NB4 (cell line): ENCODE results near the gene OPALIN.

Experiments
- DNase-seq: peaks from one replicate; pipeline ENCODE4 v3.0.0; 2010; ENCODE audit warnings: low read depth
- H3K4me3 ChIP-seq: one replicate; pipeline ENCODE4 v1.5.1; 2011; ENCODE audit warnings: mild to moderate bottlenecking, low read depth, low read length, moderate library complexity
- MYC ChIP-seq: IDR thresholded peaks from 2 replicates; pipeline ENCODE4 v1.6.1; 2011; ENCODE audit warnings: low read depth, low read length
- POLR2A ChIP-seq: IDR thresholded peaks from 2 replicates; pipeline ENCODE4 v1.6.1; 2011; ENCODE audit warnings: mild to moderate bottlenecking; ENCODE audit not compliant: insufficient read length; ENCODE audit errors: extremely low read depth
- TF ChIP-seq, protein P1 (sequence below): IDR thresholded peaks from 2 replicates; pipeline ENCODE4 v1.6.1; 2011; ENCODE audit warnings: low read depth, low read length

Gene OPALIN

DNA sequence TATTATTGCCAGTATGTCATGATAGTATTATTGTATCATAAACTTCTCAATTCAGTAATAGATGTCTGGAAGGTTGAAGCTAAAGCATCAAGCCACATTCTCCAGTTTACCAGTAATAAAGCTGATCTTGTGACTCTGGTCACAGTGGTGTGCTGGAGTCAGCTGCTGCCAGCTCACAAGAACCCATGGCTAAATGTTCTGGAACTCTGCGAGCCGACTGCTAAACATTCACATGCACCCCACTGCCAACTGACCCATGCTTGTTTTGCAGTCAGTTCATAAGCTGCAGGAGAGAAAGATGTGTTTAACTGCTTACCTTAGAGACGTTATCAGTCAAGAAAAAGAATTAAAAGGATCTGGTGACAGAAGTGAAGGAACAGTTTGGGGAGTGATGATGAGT lies 60.4 kb downstream of the OPALIN start:
- TF ChIP-seq MYC: no peak
- DNase-seq: no peak
- no peak overlapping the region for H3K4me3 ChIP-seq

DNA sequence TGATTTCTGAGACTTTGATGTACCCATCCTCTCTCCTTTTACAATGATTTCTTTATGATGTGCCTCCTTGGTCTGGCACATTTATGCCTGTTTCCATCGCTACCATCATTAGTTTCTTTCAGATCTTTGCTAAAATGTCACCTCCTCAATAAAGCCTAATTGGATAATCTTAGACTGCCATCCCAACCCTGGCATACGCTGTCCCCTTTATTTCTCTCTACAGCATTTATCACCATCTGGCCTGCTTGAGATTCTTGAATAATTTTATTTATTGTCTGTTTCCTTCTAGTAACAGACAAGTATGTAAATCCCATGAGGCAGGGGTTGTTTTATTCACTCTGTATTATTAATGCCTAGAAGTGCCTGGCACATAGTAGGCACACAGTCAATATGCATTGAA lies 61.3 kb downstream of the OPALIN start:
- no peak for DNase-seq
- TF ChIP-seq POLR2A: no peak
- H3K4me3 ChIP-seq: no peak overlapping the region

DNA sequence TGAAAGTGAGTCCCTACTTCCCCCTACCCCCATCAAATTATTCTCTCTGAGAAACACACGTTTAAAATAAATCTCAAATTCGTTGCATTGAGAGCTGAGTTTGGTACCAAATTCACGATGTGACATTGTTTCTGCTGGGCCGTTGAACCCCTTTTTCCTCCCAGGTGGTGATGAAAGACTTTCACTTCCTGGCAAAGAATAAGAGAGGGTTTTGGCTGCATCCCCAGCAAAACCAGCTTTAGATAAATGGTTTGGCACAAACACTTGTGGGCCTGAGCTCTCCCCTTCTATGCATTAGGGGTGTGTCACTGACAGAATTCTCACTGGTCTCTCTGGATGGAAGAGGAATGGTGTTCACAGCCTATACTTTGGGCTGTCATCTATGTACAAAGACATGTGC lies 63.3 kb downstream of the OPALIN start:
- no peak for TF ChIP-seq POLR2A
- TF ChIP-seq, protein P1, sequence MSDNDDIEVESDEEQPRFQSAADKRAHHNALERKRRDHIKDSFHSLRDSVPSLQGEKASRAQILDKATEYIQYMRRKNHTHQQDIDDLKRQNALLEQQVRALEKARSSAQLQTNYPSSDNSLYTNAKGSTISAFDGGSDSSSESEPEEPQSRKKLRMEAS: no peak
- no peak for DNase-seq

More for the DNA sequence above, 63.3 kb downstream of the OPALIN start:
- H3K4me3 ChIP-seq: no peak overlapping the region
